ENCODE data around the gene ESPNL. TPM values are rescaled to one million over a fixed set of nuclear protein-coding genes. Genes with fewer than 3 reads are reported as not detected.
A peak's percentile ranks its signal among the peaks of the same experiment; 100 is the strongest.

ESPNL gene
- total and polyA plus RNA-seq, 10 donors = 0.65 to 6.2 (median 1.7) TPM

DNA sequence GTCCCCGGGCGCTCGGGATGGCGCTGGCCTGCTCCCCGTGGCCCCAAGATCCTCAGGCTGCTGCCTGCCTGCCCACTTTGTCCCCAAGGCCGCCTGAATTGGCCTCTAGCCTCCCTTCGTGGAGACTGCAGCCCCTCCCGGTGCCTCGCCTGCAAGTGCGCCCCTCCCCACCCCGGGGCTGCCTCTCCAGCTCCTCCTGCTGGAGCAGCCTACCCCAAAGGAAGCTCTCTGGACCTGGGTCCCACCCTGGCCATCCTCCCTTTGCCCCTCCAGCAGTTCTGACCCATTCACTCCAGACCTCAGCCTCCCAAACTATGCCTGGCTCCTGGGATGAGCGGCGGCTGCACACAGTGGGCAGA is 6.2 kb downstream of the ESPNL start:
- Histone ChIP-seq H3K27ac (no peak overlapping the region), H3K4me3 (no peak overlapping the region), H3K4me1 (peaks cover 15 to 40% (median 32%) of the 10 kb centered on the region in 6 donors), H3K9me3 (peaks cover 0 to 7% (median 2%) of the 10 kb centered on the region in 8 donors), H3K27me3 (replicated peaks in 1 of 7) (no peaks in the 10 kb centered on the region), H3K36me3 (no peaks in the 10 kb centered on the region)
- no peak for DNase-seq
- intact Hi-C loops (cut with DNase I; ENCODE audit: low total_unique reads) = no loop called here
- TF ChIP-seq, protein P1, sequence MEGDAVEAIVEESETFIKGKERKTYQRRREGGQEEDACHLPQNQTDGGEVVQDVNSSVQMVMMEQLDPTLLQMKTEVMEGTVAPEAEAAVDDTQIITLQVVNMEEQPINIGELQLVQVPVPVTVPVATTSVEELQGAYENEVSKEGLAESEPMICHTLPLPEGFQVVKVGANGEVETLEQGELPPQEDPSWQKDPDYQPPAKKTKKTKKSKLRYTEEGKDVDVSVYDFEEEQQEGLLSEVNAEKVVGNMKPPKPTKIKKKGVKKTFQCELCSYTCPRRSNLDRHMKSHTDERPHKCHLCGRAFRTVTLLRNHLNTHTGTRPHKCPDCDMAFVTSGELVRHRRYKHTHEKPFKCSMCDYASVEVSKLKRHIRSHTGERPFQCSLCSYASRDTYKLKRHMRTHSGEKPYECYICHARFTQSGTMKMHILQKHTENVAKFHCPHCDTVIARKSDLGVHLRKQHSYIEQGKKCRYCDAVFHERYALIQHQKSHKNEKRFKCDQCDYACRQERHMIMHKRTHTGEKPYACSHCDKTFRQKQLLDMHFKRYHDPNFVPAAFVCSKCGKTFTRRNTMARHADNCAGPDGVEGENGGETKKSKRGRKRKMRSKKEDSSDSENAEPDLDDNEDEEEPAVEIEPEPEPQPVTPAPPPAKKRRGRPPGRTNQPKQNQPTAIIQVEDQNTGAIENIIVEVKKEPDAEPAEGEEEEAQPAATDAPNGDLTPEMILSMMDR (IDR thresholded peaks at IDR 0.05 in 8 of 11, conservative IDR thresholded peaks at IDR 0.05 in 3 of 11) = no peak
- TF ChIP-seq POLR2AphosphoS5 (IDR thresholded peaks at IDR 0.05) (no peak), POLR2A (IDR thresholded peaks at IDR 0.05) (no peak)
- 86 to 100% (median 89%) methylated on average over 4 to 13 of the region's 13 CpGs for WGBS, 5 donors

DNA sequence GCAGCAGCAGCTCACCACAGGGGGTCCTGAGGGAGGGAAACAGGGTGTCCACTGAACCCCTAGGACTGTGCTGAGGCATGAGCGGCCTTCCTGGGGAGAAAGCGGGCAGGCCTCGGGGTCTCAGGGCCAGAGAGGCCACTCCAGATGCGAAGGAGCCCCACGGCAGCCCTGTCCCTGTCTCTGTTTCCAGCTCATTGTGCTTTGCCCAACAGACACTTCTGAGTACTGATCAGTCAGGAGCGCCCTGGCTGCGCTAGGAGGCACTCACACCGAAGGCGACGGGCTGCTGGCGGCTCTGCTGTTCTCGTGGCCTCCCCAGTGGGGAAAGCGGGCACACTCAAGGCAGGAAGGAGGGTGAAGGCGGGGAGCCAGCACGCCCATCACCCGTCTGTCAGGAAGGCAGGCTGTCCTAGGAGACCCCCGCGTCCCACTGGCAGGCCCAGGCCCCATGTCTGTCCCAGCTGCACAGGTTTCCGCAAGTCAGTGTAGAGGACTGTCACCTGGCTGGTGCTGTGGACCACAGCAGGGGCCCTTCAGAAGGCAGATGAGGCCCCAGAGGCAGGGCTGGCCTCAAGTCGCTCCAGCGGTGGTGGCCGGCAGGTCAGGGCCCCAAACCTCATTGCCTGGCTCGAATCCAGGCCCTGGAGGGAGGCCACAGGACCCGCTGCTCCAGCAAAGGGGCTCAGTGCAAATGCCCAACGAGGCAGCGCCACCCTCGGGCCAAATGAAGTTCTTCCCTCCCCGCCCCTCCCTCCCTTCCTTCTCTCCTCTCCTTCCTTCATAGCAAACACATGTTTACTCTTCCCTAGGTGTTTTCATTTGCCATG is 6.8 kb downstream of the ESPNL start:
- TF ChIP-seq, protein P1 (IDR thresholded peaks at IDR 0.05 in 8 of 11, conservative IDR thresholded peaks at IDR 0.05 in 3 of 11) = peak in 8 of 11 experiments; percentile 9 to 56 (median 35)
- TF ChIP-seq POLR2A (IDR thresholded peaks at IDR 0.05) = no peak
- Histone ChIP-seq H3K4me3 (peak overlapping the region in 4 of 8 donors; percentile 6 to 56 (median 16)), H3K36me3 (no peaks in the 10 kb centered on the region), H3K4me1 (peaks cover 15 to 40% (median 32%) of the 10 kb centered on the region in 6 donors), H3K9me3 (peaks cover 0 to 13% (median 8%) of the 10 kb centered on the region in 8 donors), H3K27me3 (replicated peaks in 1 of 7) (no peaks in the 10 kb centered on the region), H3K27ac (peak overlapping the region in 4 of 8 donors; percentile 34 to 67 (median 50))
- 59 to 77% (median 72%) methylated on average over 12 to 28 of the region's 28 CpGs for WGBS, 5 donors
- peak; percentile 84 for DNase-seq
- intact Hi-C loops (cut with DNase I; ENCODE audit: low total_unique reads) = no loop called here

DNA sequence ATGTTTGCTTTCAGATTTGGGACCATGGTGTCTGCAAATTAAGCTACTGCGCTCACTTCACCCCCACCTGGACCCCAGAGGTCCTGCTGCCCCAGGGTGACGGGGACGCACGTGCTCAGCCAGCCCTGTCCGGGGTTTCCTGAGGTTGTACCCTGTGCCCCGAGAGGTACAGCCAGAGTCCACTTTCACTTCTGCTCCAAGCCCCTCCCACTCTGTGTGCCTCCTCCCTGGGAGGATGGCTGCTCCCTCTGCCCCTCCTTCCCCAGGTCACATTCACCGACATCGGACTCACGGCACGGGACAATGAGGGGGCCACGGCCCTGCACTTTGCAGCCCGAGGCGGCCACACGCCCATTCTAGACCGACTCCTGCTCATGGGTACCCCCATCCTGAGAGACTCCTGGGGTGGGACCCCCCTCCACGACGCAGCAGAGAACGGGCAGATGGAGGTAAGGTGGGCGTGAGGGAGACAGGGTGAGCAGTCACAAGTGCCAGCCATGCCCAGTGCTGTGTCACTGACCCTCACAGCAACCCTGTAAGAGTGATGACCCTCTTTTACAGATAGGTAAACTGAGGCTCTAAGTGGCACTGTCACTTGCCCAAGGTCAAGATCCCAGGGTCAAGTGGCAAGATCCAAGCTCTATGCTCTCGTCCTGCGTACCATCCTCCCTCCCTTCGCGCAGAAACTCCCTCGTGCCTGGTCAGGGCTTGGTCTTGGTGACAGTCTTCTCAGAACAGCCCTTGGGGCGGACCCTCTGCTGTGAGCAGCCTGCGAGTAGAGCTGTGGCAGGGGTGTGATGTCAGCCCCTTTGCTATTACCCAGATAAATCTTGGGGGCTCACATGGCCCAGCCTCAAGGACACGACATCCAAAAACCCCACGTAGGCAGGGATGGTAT is 7.6 kb downstream of the ESPNL start:
- Histone ChIP-seq H3K27me3 (replicated peaks in 1 of 7) (no peaks in the 10 kb centered on the region), H3K27ac (peak overlapping the region in 5 of 8 donors; percentile 33 to 67 (median 41)), H3K36me3 (no peaks in the 10 kb centered on the region), H3K9me3 (peaks cover 5 to 22% (median 17%) of the 10 kb centered on the region in 8 donors), H3K4me1 (peaks cover 15 to 40% (median 32%) of the 10 kb centered on the region in 6 donors), H3K4me3 (peak overlapping the region in 5 of 8 donors; percentile 6 to 56 (median 15))
- intact Hi-C loops (cut with DNase I; ENCODE audit: low total_unique reads) = no loop called here
- TF ChIP-seq POLR2A (IDR thresholded peaks at IDR 0.05) (no peak), POLR2AphosphoS5 (IDR thresholded peaks at IDR 0.05) (peak; percentile 16 to 57 (median 39))
- TF ChIP-seq, protein P1 (IDR thresholded peaks at IDR 0.05 in 8 of 11, conservative IDR thresholded peaks at IDR 0.05 in 3 of 11) = peak in 1 of 11 experiments; percentile 12
- DNase-seq = peak; percentile 90
- 64 to 80% (median 76%) methylated on average over 27 to 28 of the region's 28 CpGs for WGBS, 5 donors

Measured in spleen (tissue), 11 donors.